Body of pancreas (tissue), 4 donors: ENCODE results near the gene PRMT7. TPM values are rescaled to one million over a fixed set of nuclear protein-coding genes. Genes with fewer than 3 reads are reported as not detected.

Experiments used
- ATAC-seq: fragments of 150-250 bp; one replicate; pipeline ENCODE4 v1.9.1; 2016
- DNase-seq, 4 donors: peaks; one replicate each; pipeline ENCODE4 v3.0.0-alpha.2; 2019
- H3K27ac ChIP-seq, 4 donors: fragments of 200-600 bp; sonication (generic); 1 replicate in 3 of 4; 2 replicates in 1 of 4; pipeline versions ENCODE4 v1.5.1 to v1.6.1; 2016 to 2019; ENCODE audit warnings: mild to moderate bottlenecking in 1 of 4, mixed read lengths in 1 of 4, moderate library complexity in 1 of 4
- H3K27me3 ChIP-seq, 2 donors: fragments of 200-600 bp; sonication (generic); one replicate each; pipeline ENCODE4 v1.6.0; 2016; ENCODE audit warnings: mild to moderate bottlenecking in 1 of 2
- H3K36me3 ChIP-seq, 2 donors: fragments of 200-600 bp; sonication (generic); replicated peaks in 1 of 2; 2 replicates each; pipeline ENCODE4 v1.5.1; 2016; ENCODE audit warnings: low read depth in 2 of 2; ENCODE audit not compliant: insufficient read depth in 1 of 2
- H3K4me1 ChIP-seq: fragments of 200-600 bp; sonication (generic); one replicate; pipeline ENCODE4 v1.6.0; 2016
- H3K4me3 ChIP-seq, 2 donors: fragments of 200-600 bp; sonication (generic); 1 replicate in 1 of 2; 2 replicates in 1 of 2; pipeline ENCODE4 v1.5.1; 2016 to 2019
- H3K9me3 ChIP-seq, 3 donors: fragments of 200-600 bp; sonication (generic); 1 replicate in 2 of 3; 2 replicates in 1 of 3; pipeline ENCODE4 v1.5.1; 2016
- POLR2A ChIP-seq, 3 donors: fragments of 450-650 bp; IDR thresholded peaks; one replicate each; pipeline ENCODE4 v1.6.1; 2016; ENCODE audit warnings: antibody characterized with exemption in 3 of 3, mild to moderate bottlenecking in 2 of 3
- WGBS, 2 donors: methylation state at CpG; one replicate each; pipeline ENCODE4 v1.1.5; 2017; 5-methylcytosine and 5-hydroxymethylcytosine counted together
- intact Hi-C: fragments of 100-400 bp; cut with DNase I; formaldehyde crosslinking; loops from one replicate; pipeline ENCODE4 v1.15.1; 2023
- total RNA-seq, 2 donors: library from RNA; depleted of rRNA; stranded (reverse); fragments of >200 nt; gene quantifications; one replicate each; pipeline ENCODE4 v1.1.0, GENCODE V29; 2016
- TF ChIP-seq, protein P1 (sequence below), 7 experiments: fragments of 450-650 bp in 4 of 7; fragments of 200-600 bp in 3 of 7; sonication (generic) in 3 of 7; IDR thresholded peaks; one replicate each; pipeline ENCODE4 v1.5.1; 2016 to 2019; ENCODE audit warnings: antibody characterized with exemption in 7 of 7

Gene PRMT7
- total RNA-seq, 2 donors from 2014 or later: 27.4 to 35.8 TPM

DNA sequence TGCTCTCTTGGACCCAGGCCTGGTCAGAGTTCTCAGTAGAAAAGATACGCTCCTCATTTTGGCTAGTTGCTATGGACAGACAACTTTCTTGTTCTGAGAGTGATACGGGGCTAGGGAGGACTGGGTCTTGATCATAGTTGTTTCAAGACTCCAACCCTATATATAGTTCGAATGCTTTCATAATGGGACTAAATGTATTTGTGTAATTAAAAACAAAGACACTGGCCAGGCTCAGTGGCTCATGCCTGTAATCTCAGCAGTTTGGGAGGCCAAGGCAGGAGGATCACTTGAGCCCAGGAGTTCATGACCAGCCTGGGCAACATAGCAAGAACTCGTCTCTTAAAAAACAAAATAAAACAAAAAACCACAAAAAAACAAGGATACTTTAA lies 28.8 kb upstream of the PRMT7 start:
- ATAC-seq (no peak), DNase-seq (no peak)
- Histone ChIP-seq H3K4me3 (no peak overlapping the region), H3K4me1 (no peaks in the 10 kb centered on the region), H3K27me3 (no peaks in the 10 kb centered on the region), H3K27ac (no peak overlapping the region), H3K9me3 (no peaks in the 10 kb centered on the region), H3K36me3 (no peaks in the 10 kb centered on the region)
- no peak for TF ChIP-seq POLR2A (IDR thresholded peaks at IDR 0.05)
- TF ChIP-seq, protein P1, sequence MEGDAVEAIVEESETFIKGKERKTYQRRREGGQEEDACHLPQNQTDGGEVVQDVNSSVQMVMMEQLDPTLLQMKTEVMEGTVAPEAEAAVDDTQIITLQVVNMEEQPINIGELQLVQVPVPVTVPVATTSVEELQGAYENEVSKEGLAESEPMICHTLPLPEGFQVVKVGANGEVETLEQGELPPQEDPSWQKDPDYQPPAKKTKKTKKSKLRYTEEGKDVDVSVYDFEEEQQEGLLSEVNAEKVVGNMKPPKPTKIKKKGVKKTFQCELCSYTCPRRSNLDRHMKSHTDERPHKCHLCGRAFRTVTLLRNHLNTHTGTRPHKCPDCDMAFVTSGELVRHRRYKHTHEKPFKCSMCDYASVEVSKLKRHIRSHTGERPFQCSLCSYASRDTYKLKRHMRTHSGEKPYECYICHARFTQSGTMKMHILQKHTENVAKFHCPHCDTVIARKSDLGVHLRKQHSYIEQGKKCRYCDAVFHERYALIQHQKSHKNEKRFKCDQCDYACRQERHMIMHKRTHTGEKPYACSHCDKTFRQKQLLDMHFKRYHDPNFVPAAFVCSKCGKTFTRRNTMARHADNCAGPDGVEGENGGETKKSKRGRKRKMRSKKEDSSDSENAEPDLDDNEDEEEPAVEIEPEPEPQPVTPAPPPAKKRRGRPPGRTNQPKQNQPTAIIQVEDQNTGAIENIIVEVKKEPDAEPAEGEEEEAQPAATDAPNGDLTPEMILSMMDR (IDR thresholded peaks at IDR 0.05): no peak
- intact Hi-C loops: no loop called here
- WGBS, 2 donors: 57 to 67% methylated on average over 4 of the region's 4 CpGs

DNA sequence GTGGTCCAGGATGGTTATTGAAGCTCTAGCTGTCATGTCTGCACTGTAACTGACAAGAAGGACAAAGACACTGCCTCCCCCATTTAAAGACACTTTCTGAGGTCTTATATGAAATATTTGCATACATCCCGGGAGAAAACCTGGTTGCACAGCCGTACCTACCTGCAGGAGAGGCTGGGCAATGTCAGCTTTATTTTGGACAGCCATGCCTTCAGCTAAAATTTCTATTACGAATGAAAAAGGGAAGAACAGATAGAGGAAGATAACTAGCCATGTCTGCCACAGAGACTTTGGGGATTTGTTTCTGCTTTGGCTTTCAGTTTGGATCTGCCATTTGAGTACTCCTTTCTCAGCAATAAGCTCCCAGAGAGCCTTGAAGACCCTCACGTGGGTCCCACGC lies 27.5 kb upstream of the PRMT7 start:
- no peaks in the 10 kb centered on the region for H3K27me3 ChIP-seq
- no peak overlapping the region for H3K27ac ChIP-seq
- no peak for TF ChIP-seq POLR2A (IDR thresholded peaks at IDR 0.05)
- TF ChIP-seq, protein P1 (IDR thresholded peaks at IDR 0.05): no peak
- H3K4me1 ChIP-seq: no peaks in the 10 kb centered on the region
- DNase-seq: no peak
- H3K4me3 ChIP-seq: no peak overlapping the region
- no peaks in the 10 kb centered on the region for H3K36me3 ChIP-seq
- WGBS, 2 donors: 54 to 63% methylated on average over 5 of the region's 5 CpGs
- ATAC-seq: no peak
- H3K9me3 ChIP-seq: no peaks in the 10 kb centered on the region
- intact Hi-C loops: no loop called here

DNA sequence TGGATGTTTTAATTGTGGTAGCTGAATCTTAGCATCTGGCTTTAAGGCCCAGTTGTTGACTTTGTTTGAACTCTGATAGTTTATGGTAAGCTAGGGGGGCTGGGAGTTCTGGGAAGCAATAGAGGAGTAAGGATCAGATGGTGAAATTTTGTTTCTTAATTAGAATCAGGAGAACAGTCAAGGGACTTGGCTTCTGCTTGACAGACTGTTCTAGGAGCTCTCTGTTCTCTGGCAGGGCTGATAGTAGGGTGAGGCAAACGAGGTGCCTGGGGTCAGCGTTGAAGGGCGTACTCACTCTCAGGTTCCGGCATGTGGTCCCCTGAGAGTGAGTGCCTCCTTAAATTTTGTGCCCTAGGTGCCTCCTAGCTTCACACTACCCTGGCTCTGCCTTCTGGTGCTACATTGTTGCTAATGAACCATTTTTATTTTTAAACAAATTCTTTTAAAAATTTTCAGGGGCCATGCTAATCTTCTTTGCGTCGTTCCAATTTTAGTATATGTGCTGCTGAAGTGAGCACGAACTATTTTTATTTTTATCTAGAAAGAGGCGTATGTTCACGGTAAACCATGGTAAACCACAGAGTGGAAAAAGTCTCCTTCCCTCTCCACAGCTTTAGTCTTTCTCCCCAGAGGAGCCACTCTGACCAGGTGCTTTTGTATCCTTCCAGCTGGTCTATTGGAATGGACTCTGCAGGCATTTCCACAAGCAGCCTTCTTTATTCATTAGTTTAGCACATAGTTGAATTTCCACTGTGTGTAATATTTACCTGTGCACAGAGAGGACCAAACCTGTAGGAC lies 26.8 kb upstream of the PRMT7 start:
- H3K4me3 ChIP-seq: no peak overlapping the region
- DNase-seq: no peak
- H3K27me3 ChIP-seq: no peaks in the 10 kb centered on the region
- no peak overlapping the region for H3K27ac ChIP-seq
- no peak for ATAC-seq
- TF ChIP-seq POLR2A (IDR thresholded peaks at IDR 0.05): no peak
- TF ChIP-seq, protein P1 (IDR thresholded peaks at IDR 0.05): no peak
- WGBS, 2 donors: 68% methylated on average over 9 of the region's 9 CpGs
- no peaks in the 10 kb centered on the region for H3K4me1 ChIP-seq
- intact Hi-C loops: no loop called here
- H3K9me3 ChIP-seq: no peaks in the 10 kb centered on the region
- no peaks in the 10 kb centered on the region for H3K36me3 ChIP-seq

DNA sequence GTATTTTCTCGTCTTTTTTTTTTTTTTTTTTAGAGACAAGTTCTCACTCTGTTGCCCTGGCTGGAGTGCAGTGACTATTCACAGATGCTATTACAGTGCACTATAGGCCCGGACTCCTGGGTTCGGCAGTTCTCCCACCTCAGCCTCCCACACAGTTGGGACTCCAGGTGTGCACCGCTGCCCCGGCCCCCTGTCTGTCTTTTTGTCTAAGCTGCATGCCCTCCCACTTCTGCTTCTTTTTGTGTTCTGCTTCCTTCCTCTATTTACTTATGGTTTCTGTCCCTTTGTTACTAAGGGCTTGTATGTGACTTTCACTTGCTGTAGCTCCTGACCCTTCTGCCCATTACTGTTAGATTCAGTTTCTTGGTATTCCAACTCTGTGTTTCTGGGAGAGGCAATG lies 26.0 kb upstream of the PRMT7 start:
- TF ChIP-seq, protein P1 (IDR thresholded peaks at IDR 0.05): no peak
- TF ChIP-seq POLR2A (IDR thresholded peaks at IDR 0.05): no peak
- no peaks in the 10 kb centered on the region for H3K27me3 ChIP-seq
- ATAC-seq: no peak
- H3K4me1 ChIP-seq: no peaks in the 10 kb centered on the region
- WGBS, 2 donors: 54 to 81% methylated on average over 4 to 5 of the region's 5 CpGs
- no peak for DNase-seq
- H3K4me3 ChIP-seq: no peak overlapping the region
- intact Hi-C loops: no loop called here
- no peaks in the 10 kb centered on the region for H3K9me3 ChIP-seq
- H3K36me3 ChIP-seq: no peaks in the 10 kb centered on the region
- peak overlapping the region in 1 of 4 donors; percentile 5 for H3K27ac ChIP-seq

DNA sequence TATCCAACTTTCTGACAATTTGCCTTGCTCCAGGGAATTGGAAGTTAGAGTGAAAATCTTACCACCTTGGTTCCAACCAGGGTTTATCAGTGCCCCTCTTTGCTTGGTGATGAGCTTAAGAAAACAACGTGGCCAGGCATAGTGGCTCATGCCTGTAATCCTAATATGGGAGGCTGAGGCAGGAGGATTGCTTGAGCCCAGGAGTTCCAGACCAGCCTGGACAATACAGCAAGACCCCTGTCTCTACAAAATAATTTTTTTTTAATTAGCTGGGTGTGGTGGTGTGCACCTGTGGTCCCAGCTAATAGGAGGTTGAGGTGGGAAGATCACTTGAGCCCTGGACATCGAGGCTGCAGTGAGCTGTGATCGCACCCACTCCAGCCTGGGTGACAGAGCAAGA lies 25.1 kb upstream of the PRMT7 start:
- 96 to 100% methylated on average over 3 of the region's 3 CpGs for WGBS, 2 donors
- intact Hi-C loops: no loop called here
- no peaks in the 10 kb centered on the region for H3K4me1 ChIP-seq

More for the DNA sequence above, 25.1 kb upstream of the PRMT7 start:
- H3K4me3 ChIP-seq: no peak overlapping the region
- TF ChIP-seq, protein P1 (IDR thresholded peaks at IDR 0.05): no peak
- no peak for TF ChIP-seq POLR2A (IDR thresholded peaks at IDR 0.05)
- ATAC-seq (no peak), DNase-seq (no peak)
- H3K9me3 ChIP-seq: no peaks in the 10 kb centered on the region
- H3K36me3 ChIP-seq: no peaks in the 10 kb centered on the region
- peak overlapping the region in 1 of 4 donors; percentile 0 for H3K27ac ChIP-seq
- H3K27me3 ChIP-seq: no peaks in the 10 kb centered on the region
